Left colon (tissue), 2 donors: ENCODE measurements around the gene FHDC1. TPM values are rescaled to one million over a fixed set of nuclear protein-coding genes. Genes with fewer than 3 reads are reported as not detected.
A peak's percentile ranks its signal among the peaks of the same experiment; 100 is the strongest.

Experiments used
- ATAC-seq: fragments of 200-7000 bp; cut with Tn5 transposase; one replicate; pipeline ENCODE4 v1.9.1; 2020; ENCODE audit warnings: mild to moderate bottlenecking, moderate library complexity
- DNase-seq, 2 donors: peaks; one replicate each; pipeline ENCODE4 v3.0.0-alpha.2; 2020
- intact Hi-C, 2 donors: fragments of 100-400 bp; cut with DNase I in 1 of 2; cut with micrococcal nuclease in 1 of 2; formaldehyde crosslinking; loops; one replicate each; pipeline versions ENCODE4 v1.11.2 to v1.14.0; 2022; cut with DNase I, micrococcal nuclease
- total RNA-seq, 2 donors: library from RNA; stranded (reverse); fragmentation: NEBNext Ultra II Directional; extraction: Animal tissue kit (Norgen Biotek cat#: 25700); gene quantifications; one replicate each; pipeline ENCODE4 v1.2.1, GENCODE V29; 2021
- donor health status: DM: no; HTN: no; CAD: no.
- donor health status: DM: yes; HTN: yes; CAD: no.

Gene FHDC1
- total RNA-seq, 2 donors from 2014 or later, result 14.9 to 15.2 TPM

GRCh38 chr4:152997771-152998487, 61.8 kb downstream of the FHDC1 start:
- DNase-seq, result no peak
- intact Hi-C loops, result no loop called here
- no peak for ATAC-seq

GRCh38 chr4:152998861-152999260, 62.7 kb downstream of the FHDC1 start:
- no peak for DNase-seq
- no peak for ATAC-seq
- intact Hi-C loops, result no loop called here

GRCh38 chr4:152999346-153000075, 63.4 kb downstream of the FHDC1 start:
- ATAC-seq (peak; percentile 95), DNase-seq (peak; percentile 33 to 41)
- intact Hi-C loops, result no loop called here

- DNase-seq (no peak), ATAC-seq (no peak)
- intact Hi-C loops, result no loop called here
Measured at GRCh38 chr4:153000076-153000420, 63.9 kb downstream of the FHDC1 start.

- intact Hi-C loops, result no loop called here
- no peak for ATAC-seq
- DNase-seq, result no peak
Measured at GRCh38 chr4:153001626-153002025, 65.5 kb downstream of the FHDC1 start.

GRCh38 chr4:153002110-153002509, 66.0 kb downstream of the FHDC1 start:
- ATAC-seq, result no peak
- intact Hi-C loops, result no loop called here
- no peak for DNase-seq

- ATAC-seq, result no peak
- intact Hi-C loops, result no loop called here
Measured at GRCh38 chr4:153004081-153004850, 68.1 kb downstream of the FHDC1 start.

GRCh38 chr4:153005899-153006381, 69.8 kb downstream of the FHDC1 start:
- ATAC-seq (no peak), DNase-seq (no peak)
- intact Hi-C loops, result no loop called here

More at GRCh38 chr4:153004081-153004850, 68.1 kb downstream of the FHDC1 start:
- DNase-seq, result no peak

- DNase-seq, result no peak
- intact Hi-C loops, result no loop called here
- no peak for ATAC-seq
Measured at GRCh38 chr4:153008578-153009199, 72.6 kb downstream of the FHDC1 start.

- DNase-seq (no peak), ATAC-seq (no peak)
- intact Hi-C loops, result no loop called here
Measured at GRCh38 chr4:153010146-153010545, 74.0 kb downstream of the FHDC1 start.

- intact Hi-C loops, result no loop called here
- DNase-seq (no peak), ATAC-seq (no peak)
Measured at GRCh38 chr4:153013202-153013977, 77.3 kb downstream of the FHDC1 start.

GRCh38 chr4:153014460-153014859, 78.3 kb downstream of the FHDC1 start:
- DNase-seq, result no peak
- intact Hi-C loops, result no loop called here
- no peak for ATAC-seq

GRCh38 chr4:153016592-153016991, 80.5 kb downstream of the FHDC1 start:
- DNase-seq (no peak), ATAC-seq (no peak)
- intact Hi-C loops, result no loop called here

- ATAC-seq (no peak), DNase-seq (no peak)
- intact Hi-C loops, result no loop called here
Measured at GRCh38 chr4:153018031-153018430, 81.9 kb downstream of the FHDC1 start.

GRCh38 chr4:153018684-153019083, 82.6 kb downstream of the FHDC1 start:
- DNase-seq (no peak), ATAC-seq (no peak)
- intact Hi-C loops, result no loop called here

- DNase-seq, result no peak
- intact Hi-C loops, result no loop called here
- ATAC-seq, result no peak
Measured at GRCh38 chr4:153019906-153020305, 83.8 kb downstream of the FHDC1 start.

GRCh38 chr4:153020457-153020856, 84.3 kb downstream of the FHDC1 start:
- ATAC-seq, result no peak
- DNase-seq, result no peak

GRCh38 chr4:153021276-153021675, 85.2 kb downstream of the FHDC1 start:
- no peak for DNase-seq
- intact Hi-C loops, result no loop called here
- ATAC-seq, result no peak

More at GRCh38 chr4:153020457-153020856, 84.3 kb downstream of the FHDC1 start:
- intact Hi-C loops, result no loop called here
